GM12891 (cell line): Measurements from ENCODE around the gene ACCSL.

Experiments
- PAX5 ChIP-seq: IDR thresholded peaks from 2 replicates; pipeline ENCODE4 v1.6.1; 2011; ENCODE audit warnings: low read length, moderate library complexity, mild to moderate bottlenecking; ENCODE audit not compliant: insufficient read depth, severe bottlenecking
- POLR2A ChIP-seq: IDR thresholded peaks from 2 replicates; pipeline ENCODE4 v1.6.1; 2011; ENCODE audit warnings: low read depth, low read length, control low read depth
- POLR2AphosphoS5 ChIP-seq: IDR thresholded peaks from 2 replicates; pipeline ENCODE4 v1.6.1; 2011; ENCODE audit warnings: low read depth, low read length, control low read depth
- POU2F2 ChIP-seq: IDR thresholded peaks from 2 replicates; pipeline ENCODE4 v1.6.1; 2011; ENCODE audit warnings: low read depth, mild to moderate bottlenecking, control low read depth, low read length, moderate library complexity
- TAF1 ChIP-seq: IDR thresholded peaks from 2 replicates; pipeline ENCODE4 v1.6.1; 2011; ENCODE audit warnings: low read depth, low read length, control low read depth

- TF ChIP-seq POLR2AphosphoS5, result no peak
- TF ChIP-seq TAF1, result no peak
- no peak for TF ChIP-seq POLR2A
- no peak for TF ChIP-seq PAX5
- TF ChIP-seq POU2F2, result no peak
Measured at GRCh38 chr11:44028816-44029506, 18.8 kb upstream of the ACCSL start.
